PFSK-1 (cell line): ENCODE measurements around the gene MYH9.

Experiments
- POLR2AphosphoS5 ChIP-seq: IDR thresholded peaks from 2 replicates; pipeline ENCODE4 v1.6.1; 2012; ENCODE audit warnings: low read depth, mild to moderate bottlenecking, control low read depth, low read length, moderate library complexity
- REST ChIP-seq, 2 experiments: IDR thresholded peaks; 2 replicates each; pipeline versions ENCODE4 v1.6.1 to v1.8.0; 2011 to 2012; ENCODE audit warnings: low read depth in 2 of 2, low read length in 2 of 2, control low read depth in 1 of 2, inconsistent platforms in 1 of 2, mild to moderate bottlenecking in 1 of 2, moderate library complexity in 1 of 2; ENCODE audit not compliant: insufficient read depth in 1 of 2
- TAF1 ChIP-seq: IDR thresholded peaks from 2 replicates; pipeline ENCODE4 v1.6.1; 2012; ENCODE audit warnings: low read length, control low read depth, borderline replicate concordance; ENCODE audit not compliant: insufficient read depth

- TF ChIP-seq POLR2AphosphoS5 (no peak), REST (IDR thresholded peaks at IDR 0.05; ENCODE audit: insufficient read depth in 1 of 2, low read depth in 2 of 2, low read length in 2 of 2) (no peak), TAF1 (no peak)
Measured at GRCh38 chr22:36300396-36301212, 87.2 kb downstream of the MYH9 start.
